Mesendoderm (in vitro differentiated cells): Measurements from ENCODE around the gene SNX12.

Source experiments
- DNase-seq: peaks from one replicate; pipeline ENCODE4 v3.0.0; 2013
- H2AK5ac ChIP-seq: 2 replicates; pipeline ENCODE4 v1.6.1; 2013; ENCODE audit warnings: low read length, inconsistent platforms
- H2BK120ac ChIP-seq: 2 replicates; pipeline ENCODE4 v1.6.1; 2013; ENCODE audit warnings: low read depth, mild to moderate bottlenecking, low read length, moderate library complexity, mixed read lengths
- H2BK15ac ChIP-seq: replicated peaks from 2 replicates; pipeline ENCODE4 v1.6.1; 2013; ENCODE audit warnings: low read depth, mild to moderate bottlenecking, moderate library complexity
- H2BK5ac ChIP-seq: 2 replicates; pipeline ENCODE4 v1.6.1; 2013; ENCODE audit warnings: low read length, inconsistent platforms
- H3K18ac ChIP-seq: 2 replicates; pipeline ENCODE4 v1.6.1; 2013; ENCODE audit warnings: mild to moderate bottlenecking, low read length, mixed read lengths
- H3K23ac ChIP-seq: one replicate; pipeline ENCODE4 v1.6.1; 2013; ENCODE audit warnings: low read length
- H3K27ac ChIP-seq: 2 replicates; pipeline ENCODE4 v1.5.1; 2013; ENCODE audit warnings: low read depth, mild to moderate bottlenecking, inconsistent platforms, low read length, moderate library complexity
- H3K27me3 ChIP-seq: 2 replicates; pipeline ENCODE4 v1.6.1; 2013; ENCODE audit warnings: low read length, control low read depth, mild to moderate bottlenecking, inconsistent platforms; ENCODE audit not compliant: insufficient read depth, poor library complexity
- H3K36me3 ChIP-seq: 2 replicates; pipeline ENCODE4 v1.6.1; 2013; ENCODE audit warnings: low read length, inconsistent platforms; ENCODE audit not compliant: control insufficient read depth, insufficient read depth
- H3K4ac ChIP-seq: one replicate; pipeline ENCODE4 v1.6.1; 2013; ENCODE audit warnings: low read depth, mild to moderate bottlenecking, low read length, moderate library complexity
- H3K4me1 ChIP-seq: 2 replicates; pipeline ENCODE4 v1.6.1; 2013; ENCODE audit warnings: low read depth, low read length, inconsistent platforms; ENCODE audit not compliant: control insufficient read depth
- H3K4me2 ChIP-seq: 2 replicates; pipeline ENCODE4 v1.6.1; 2013; ENCODE audit warnings: low read length
- H3K4me3 ChIP-seq: 2 replicates; pipeline ENCODE4 v1.5.1; 2013; ENCODE audit warnings: mild to moderate bottlenecking, low read length
- H3K56ac ChIP-seq: one replicate; pipeline ENCODE4 v1.6.1; 2013; ENCODE audit warnings: low read length
- H3K79me1 ChIP-seq: 2 replicates; pipeline ENCODE4 v1.6.1; 2013; ENCODE audit warnings: low read length, inconsistent platforms
- H3K79me2 ChIP-seq: 2 replicates; pipeline ENCODE4 v1.6.1; 2013; ENCODE audit warnings: mild to moderate bottlenecking, low read length; ENCODE audit not compliant: control insufficient read depth, insufficient read depth
- H3K9ac ChIP-seq: 2 replicates; pipeline ENCODE4 v1.6.1; 2013; ENCODE audit warnings: low read length, inconsistent platforms
- H4K5ac ChIP-seq: one replicate; pipeline ENCODE4 v1.6.1; 2013; ENCODE audit warnings: low read length
- H4K8ac ChIP-seq: one replicate; pipeline ENCODE4 v1.6.1; 2013; ENCODE audit warnings: low read depth, mild to moderate bottlenecking, control low read depth, low read length, moderate library complexity
- WGBS: extraction: QIAGEN DNeasy Blood & Tissue Kit; methylation state at CpG from one replicate; pipeline ENCODE4 v1.1.7; 2013; ENCODE audit warnings: low lambda C conversion rate, missing lambda C conversion rate; ENCODE audit not compliant: insufficient coverage; ENCODE audit errors: extremely low coverage; 5-methylcytosine and 5-hydroxymethylcytosine counted together

SNX12 gene

DNA sequence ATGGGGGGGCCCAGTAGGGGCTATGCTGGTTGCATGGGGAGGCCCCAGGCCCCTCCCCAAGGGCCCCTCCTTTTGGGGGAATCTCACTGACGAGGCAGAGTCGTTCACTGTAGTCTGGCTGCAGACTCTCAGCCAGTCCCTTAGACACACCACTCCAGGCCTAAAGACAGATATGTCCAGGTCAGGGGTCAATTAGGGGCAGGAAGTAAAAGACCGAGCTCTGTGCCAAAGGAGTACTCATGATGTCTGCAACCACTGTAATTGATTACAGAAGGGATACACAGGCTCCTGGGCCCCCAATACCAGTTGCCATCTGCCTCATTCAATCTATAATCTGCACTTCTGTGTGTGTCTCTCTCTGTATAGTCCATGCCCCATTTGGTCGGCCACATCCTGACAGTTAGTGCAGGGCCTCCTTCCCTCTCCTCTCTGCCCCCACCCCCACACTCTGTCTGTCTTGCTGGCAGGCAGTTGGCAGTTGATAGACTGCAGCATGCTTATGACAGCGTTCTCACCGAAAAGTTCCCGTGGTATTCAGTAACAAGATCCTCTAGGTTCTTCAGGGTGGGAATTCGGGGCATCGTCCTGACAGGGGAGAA is 39.7 kb upstream of the SNX12 start:
- Histone ChIP-seq H3K79me1 (no peaks in the 10 kb centered on the region), H3K27ac (no peak overlapping the region), H4K5ac (no peak overlapping the region), H3K23ac (no peak overlapping the region), H3K27me3 (no peaks in the 10 kb centered on the region), H4K8ac (no peak overlapping the region), H3K4ac (no peak overlapping the region), H3K4me3 (no peak overlapping the region), H3K36me3 (no peaks in the 10 kb centered on the region), H3K9ac (no peak overlapping the region), H3K4me1 (peaks cover 5% of the 10 kb centered on the region), H2BK5ac (no peak overlapping the region), H3K56ac (no peak overlapping the region), H2BK120ac (no peak overlapping the region), H3K18ac (no peak overlapping the region), H3K4me2 (no peak overlapping the region), H2BK15ac (peak overlapping the region; percentile 45), H3K79me2 (no peaks in the 10 kb centered on the region), H2AK5ac (no peak overlapping the region)
- WGBS: no CpG with 5 or more reads among the region's 9 CpGs
- DNase-seq: no peak

DNA sequence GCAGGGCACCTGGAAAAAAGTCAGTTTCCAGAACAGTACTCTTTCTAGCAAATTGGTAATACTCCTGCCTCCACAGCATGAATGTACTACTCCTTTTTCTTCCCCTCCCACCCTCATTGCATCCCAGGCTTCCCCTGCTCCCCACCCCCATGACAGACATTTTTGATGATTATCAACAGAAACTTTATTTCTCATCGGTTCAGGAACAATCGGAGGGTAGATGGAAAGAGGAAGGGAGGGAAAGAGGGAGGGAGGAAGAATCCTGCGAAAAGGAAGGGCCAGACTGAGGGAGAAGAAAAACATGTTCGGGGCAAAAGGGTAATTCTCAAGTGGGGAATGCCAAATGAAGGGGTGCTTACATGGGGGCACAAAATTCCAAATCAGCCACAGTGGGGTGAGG is 39.1 kb upstream of the SNX12 start:
- no peak overlapping the region for H3K4ac ChIP-seq
- H3K9ac ChIP-seq: no peak overlapping the region
- no peaks in the 10 kb centered on the region for H3K79me1 ChIP-seq
- no peak overlapping the region for H3K23ac ChIP-seq
- H3K27ac ChIP-seq: no peak overlapping the region
- no peak overlapping the region for H2BK120ac ChIP-seq
- no CpG with 5 or more reads among the region's 4 CpGs for WGBS
- no peak overlapping the region for H3K18ac ChIP-seq
- H2BK15ac ChIP-seq: peak overlapping the region; percentile 45
- H3K4me1 ChIP-seq: peaks cover 5% of the 10 kb centered on the region
- H3K4me2 ChIP-seq: no peak overlapping the region
- H2AK5ac ChIP-seq: no peak overlapping the region
- no peak for DNase-seq
- no peak overlapping the region for H3K4me3 ChIP-seq
- no peak overlapping the region for H4K8ac ChIP-seq
- H3K27me3 ChIP-seq: no peaks in the 10 kb centered on the region
- H3K79me2 ChIP-seq: no peaks in the 10 kb centered on the region
- no peak overlapping the region for H3K56ac ChIP-seq
- no peak overlapping the region for H4K5ac ChIP-seq
- H3K36me3 ChIP-seq: no peaks in the 10 kb centered on the region
- no peak overlapping the region for H2BK5ac ChIP-seq

DNA sequence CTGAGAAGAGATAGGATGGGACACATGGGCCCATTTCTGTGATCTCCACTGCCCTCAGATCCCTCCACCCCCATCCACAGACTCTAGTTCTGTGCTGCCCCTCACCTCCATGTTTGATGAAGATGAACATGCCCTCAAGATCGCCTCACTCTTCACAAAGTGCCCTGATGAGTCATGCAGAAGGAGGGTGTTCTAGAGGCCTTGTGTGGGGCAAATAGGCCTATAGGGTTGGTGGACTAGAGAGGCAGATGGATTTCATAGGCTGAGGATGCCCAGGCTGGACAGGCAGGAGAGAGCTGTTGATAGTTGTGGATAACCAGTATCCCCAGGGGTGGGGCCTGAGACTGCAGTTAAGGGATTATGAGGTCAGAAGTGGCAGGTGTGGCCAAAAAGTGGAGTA is 38.3 kb upstream of the SNX12 start, which contains the start of gene CXorf65:
CXorf65 (minus strand) TSS at position 314 of the 400 bp plus-strand sequence; CDS start at position 130, 184 bp downstream.
- Histone ChIP-seq H3K27ac (no peak within 1 kb of the TSS), H4K8ac (no peak within 1 kb of the TSS), H3K23ac (no peak within 1 kb of the TSS), H4K5ac (no peak within 1 kb of the TSS), H3K36me3 (no peaks in the 10 kb centered on the region), H2BK5ac (no peak within 1 kb of the TSS), H3K4me1 (peaks cover 12% of the 10 kb centered on the region), H2BK15ac (peak within 1 kb of the TSS; percentile 45), H3K4ac (no peak within 1 kb of the TSS), H3K4me2 (no peak within 1 kb of the TSS), H3K27me3 (no peaks in the 10 kb centered on the region), H3K18ac (no peak within 1 kb of the TSS), H3K9ac (no peak within 1 kb of the TSS), H3K4me3 (no peak within 1 kb of the TSS), H2AK5ac (no peak within 1 kb of the TSS), H2BK120ac (no peak within 1 kb of the TSS), H3K56ac (no peak within 1 kb of the TSS), H3K79me2 (no peaks in the 10 kb centered on the region), H3K79me1 (no peaks in the 10 kb centered on the region)
- no CpG with 5 or more reads among the region's 1 CpG for WGBS
- DNase-seq: no peak

DNA sequence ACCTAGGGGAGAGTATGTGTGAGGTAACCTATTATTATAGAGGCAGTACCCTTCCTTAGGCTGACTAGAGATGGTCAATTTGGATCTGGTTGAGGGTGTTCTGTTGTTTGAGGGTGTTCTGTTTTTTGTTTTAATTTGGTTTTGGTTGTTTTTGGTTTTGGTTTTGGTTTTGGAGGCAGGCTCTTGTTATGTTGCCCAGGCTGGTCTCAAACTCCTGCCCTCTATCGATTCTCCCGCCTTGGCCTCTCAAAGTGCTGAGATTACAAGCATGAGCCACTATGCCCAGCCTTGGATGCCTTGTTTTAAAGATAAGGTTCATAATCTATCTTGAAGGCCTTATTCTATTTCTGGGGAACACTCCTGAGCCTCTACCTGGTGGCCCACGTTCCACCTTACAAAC is 37.5 kb upstream of the SNX12 start:
- Histone ChIP-seq H2BK5ac (no peak overlapping the region), H3K36me3 (no peaks in the 10 kb centered on the region), H3K79me2 (no peaks in the 10 kb centered on the region), H4K8ac (no peak overlapping the region), H3K4ac (no peak overlapping the region), H3K4me2 (no peak overlapping the region), H3K18ac (no peak overlapping the region), H4K5ac (no peak overlapping the region), H3K9ac (no peak overlapping the region), H2BK120ac (no peak overlapping the region), H3K4me1 (peaks cover 12% of the 10 kb centered on the region), H3K56ac (no peak overlapping the region), H3K27ac (no peak overlapping the region), H3K4me3 (no peak overlapping the region), H3K23ac (no peak overlapping the region), H3K79me1 (no peaks in the 10 kb centered on the region), H2AK5ac (no peak overlapping the region), H3K27me3 (no peaks in the 10 kb centered on the region), H2BK15ac (no peak overlapping the region)
- DNase-seq: no peak
- no CpG with 5 or more reads among the region's 3 CpGs for WGBS

DNA sequence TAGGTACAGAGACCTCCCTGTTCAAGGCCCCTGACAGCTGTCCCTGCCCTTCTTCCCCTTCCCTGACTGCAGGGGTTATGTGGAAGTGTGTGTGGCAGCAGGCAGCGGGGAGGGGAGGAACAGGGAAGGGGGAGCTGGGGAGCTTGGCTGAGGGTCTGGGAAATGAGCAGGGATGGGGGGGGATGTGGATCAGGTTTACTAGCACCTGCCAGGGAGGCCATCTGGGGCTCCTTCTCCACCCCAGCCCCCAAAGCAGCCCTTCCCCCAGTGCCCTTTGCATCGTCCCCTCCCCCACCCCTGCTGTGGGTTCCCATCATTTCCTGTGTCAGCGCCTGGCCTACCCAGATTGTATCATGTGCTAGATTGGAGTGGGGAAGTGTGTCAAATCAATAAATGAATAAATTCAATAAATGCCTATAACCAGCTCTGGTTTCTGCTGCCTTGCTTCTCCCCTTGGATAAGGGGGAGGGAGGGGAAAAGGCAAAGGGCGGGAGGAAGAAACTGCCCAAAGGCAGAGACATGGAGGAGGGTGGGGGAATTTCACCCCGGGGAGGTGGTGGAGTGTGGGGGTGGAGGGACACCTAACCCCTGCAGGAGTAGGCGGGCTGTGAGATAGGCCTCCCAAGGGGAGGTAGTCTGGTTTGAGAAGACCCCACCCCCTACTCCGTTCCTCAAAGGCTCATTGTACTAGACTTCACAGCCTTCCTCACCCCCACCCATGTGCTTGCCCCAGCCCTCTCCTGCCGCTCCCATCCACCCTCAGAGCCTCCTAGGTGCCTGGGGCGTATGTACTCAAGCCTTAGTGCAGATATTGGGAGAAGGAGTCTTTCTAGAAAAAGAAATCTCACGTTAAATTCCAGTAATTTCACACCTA is 35.2 kb upstream of the SNX12 start:
- no peaks in the 10 kb centered on the region for H3K36me3 ChIP-seq
- peak overlapping the region; percentile 93 for H2BK5ac ChIP-seq
- H3K4ac ChIP-seq: peak overlapping the region; percentile 27
- no peak overlapping the region for H2BK120ac ChIP-seq
- no peak overlapping the region for H3K23ac ChIP-seq
- H2AK5ac ChIP-seq: no peak overlapping the region
- H3K27ac ChIP-seq: peak overlapping the region; percentile 92
- H3K79me2 ChIP-seq: no peaks in the 10 kb centered on the region
- peak overlapping the region; percentile 86 for H3K18ac ChIP-seq
- peak overlapping the region; percentile 81 for H3K56ac ChIP-seq
- H3K4me1 ChIP-seq: peaks cover 14% of the 10 kb centered on the region
- H3K27me3 ChIP-seq: no peaks in the 10 kb centered on the region
- H3K9ac ChIP-seq: peak overlapping the region; percentile 63
- DNase-seq: peak; percentile 88
- no CpG with 5 or more reads among the region's 10 CpGs for WGBS
- H2BK15ac ChIP-seq: no peak overlapping the region
- H3K4me3 ChIP-seq: no peak overlapping the region
- H3K79me1 ChIP-seq: no peaks in the 10 kb centered on the region
- H4K8ac ChIP-seq: no peak overlapping the region
- peak overlapping the region; percentile 15 for H3K4me2 ChIP-seq
- H4K5ac ChIP-seq: no peak overlapping the region
